ENCODE measurements around the gene BICC1.

DNA sequence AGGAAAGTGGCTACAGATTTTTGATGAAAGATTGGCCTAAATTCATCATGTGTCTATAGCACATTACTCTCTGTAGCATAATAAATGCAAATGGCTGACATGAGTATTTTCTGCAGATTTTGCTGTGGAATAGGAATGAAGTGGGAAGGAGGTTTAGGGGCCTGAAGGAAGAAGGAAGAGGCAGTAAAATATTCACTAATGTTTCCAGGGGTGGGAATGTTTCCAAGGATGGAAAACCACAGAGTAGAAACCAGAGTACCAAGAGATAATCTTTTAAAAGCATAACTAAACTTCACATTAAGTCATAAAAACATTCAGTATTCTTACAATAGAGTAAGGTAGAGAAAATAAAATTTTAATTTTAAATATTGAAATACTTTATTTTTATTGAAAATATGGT, 267.8 kb downstream of the BICC1 start:
- no peak for TF ChIP-seq POLR2A (IDR thresholded peaks at IDR 0.05)
- TF ChIP-seq, protein P1, sequence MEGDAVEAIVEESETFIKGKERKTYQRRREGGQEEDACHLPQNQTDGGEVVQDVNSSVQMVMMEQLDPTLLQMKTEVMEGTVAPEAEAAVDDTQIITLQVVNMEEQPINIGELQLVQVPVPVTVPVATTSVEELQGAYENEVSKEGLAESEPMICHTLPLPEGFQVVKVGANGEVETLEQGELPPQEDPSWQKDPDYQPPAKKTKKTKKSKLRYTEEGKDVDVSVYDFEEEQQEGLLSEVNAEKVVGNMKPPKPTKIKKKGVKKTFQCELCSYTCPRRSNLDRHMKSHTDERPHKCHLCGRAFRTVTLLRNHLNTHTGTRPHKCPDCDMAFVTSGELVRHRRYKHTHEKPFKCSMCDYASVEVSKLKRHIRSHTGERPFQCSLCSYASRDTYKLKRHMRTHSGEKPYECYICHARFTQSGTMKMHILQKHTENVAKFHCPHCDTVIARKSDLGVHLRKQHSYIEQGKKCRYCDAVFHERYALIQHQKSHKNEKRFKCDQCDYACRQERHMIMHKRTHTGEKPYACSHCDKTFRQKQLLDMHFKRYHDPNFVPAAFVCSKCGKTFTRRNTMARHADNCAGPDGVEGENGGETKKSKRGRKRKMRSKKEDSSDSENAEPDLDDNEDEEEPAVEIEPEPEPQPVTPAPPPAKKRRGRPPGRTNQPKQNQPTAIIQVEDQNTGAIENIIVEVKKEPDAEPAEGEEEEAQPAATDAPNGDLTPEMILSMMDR (IDR thresholded peaks at IDR 0.05): no peak

Data from upper lobe of left lung (tissue), 4 donors.